ENCODE results near the gene CCBE1.
"Not testable (repeated sequence)": the region's sequence is repeated elsewhere in the genome, so short reads cannot be mapped to it uniquely, and the experiment has no call there.

CCBE1 gene

GRCh38 chr18:59697236-59697932, at the start of gene CCBE1:
Gene CCBE1, minus strand, starts transcription at chr18:59697423.
- no peak for FAIRE-seq

DNA sequence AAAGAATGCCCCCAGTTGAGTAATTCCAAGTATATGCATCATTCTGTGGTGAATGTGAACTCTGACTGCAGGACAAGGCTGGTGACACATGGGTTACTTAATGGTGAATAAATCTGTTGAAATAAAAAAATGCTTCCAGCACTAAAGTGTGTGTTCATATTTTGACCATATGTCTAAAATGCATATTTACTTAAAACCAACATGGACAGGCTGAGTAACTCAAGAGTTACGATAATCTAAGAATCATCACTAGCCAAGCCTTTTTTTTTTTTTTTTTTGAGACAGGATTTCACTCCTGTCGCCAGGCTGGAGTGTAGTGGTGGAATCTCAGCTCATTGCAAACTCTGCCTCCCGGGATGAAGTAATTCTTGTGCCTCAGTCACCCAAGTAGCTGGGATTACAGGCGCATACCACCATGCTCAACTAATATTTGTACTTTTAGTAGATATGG, 47.1 kb upstream of the CCBE1 start:
- no peak for FAIRE-seq

DNA sequence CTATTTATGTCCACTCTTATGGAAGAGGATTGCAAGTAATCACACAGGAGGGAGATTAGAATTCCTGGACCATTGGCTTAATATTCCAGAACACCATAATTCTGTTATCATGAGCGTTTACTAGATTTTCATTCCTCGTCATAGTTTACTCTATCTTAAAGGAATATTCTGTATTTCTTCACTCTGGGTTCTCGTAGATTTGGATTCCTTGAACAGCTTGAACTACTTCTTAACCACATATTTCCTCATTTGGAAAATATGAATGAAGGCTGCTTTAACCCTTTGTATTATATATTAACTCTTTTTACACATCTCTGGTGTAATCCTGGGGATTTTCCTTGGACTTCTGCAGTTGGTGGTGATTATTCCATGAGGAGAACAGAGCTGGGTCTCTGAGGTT, 46.3 kb upstream of the CCBE1 start:
- no peak for FAIRE-seq

GRCh38 chr18:59742325-59743111, 45.3 kb upstream of the CCBE1 start:
- FAIRE-seq = no peak

DNA sequence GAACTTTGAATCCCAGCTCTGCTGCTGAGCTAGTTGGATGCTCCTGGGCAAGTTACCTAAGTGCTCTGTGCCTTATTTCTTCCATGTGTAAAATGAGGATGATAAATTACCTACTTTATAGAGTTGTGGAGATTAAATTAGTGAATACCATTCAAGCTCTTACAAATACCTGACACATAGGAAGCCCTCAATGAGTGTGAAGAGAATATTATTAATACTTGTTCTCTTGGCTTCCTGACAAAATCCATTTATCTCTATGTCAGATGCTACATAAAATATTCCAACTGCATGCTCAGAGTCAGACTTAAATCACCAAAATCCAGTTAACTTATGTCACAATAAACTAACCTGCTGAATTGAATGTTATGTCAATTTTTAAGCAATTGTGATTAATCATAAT, 42.9 kb upstream of the CCBE1 start:
- no peak for FAIRE-seq

GRCh38 chr18:59737776-59738300, 40.6 kb upstream of the CCBE1 start:
- no peak for FAIRE-seq

DNA sequence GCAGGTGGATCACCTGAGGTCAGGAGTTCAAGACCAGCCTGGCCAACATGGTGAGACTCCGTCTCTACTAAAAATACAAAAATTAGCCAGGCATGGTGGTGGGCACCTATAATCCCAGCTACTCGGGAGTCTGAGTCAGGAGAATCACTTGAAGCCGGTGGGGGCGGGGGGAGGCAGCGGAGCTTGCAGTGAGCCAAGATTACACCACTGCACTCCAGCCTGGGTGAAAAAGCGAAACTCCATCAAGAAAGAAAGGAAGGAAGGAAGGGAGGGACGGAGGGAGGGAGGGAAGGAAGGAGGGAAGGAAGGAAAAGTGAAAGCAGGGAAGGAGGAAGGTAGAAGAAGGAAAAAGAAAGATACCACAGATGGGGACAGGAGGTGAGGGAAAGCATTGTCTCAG, 40.1 kb upstream of the CCBE1 start:
- FAIRE-seq = not testable (repeated sequence)

DNA sequence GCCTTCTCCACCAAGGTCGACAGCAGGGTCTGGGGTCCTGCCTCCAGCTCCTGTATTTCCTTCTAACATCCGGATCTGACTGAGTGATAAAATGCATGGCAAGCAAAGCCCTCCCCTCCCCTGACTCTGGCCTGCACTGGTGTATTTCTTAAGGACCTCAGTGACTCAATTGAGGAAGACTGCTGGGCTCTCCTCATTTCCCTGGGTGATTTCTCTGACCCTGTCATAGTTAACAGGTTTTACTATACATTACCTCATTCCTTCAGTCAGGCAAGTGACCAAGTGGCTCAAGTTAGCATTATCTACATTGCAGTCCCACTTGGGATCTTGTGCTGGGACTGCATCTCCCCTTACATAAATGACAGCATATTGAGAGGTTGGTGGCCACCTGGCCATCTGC, 38.8 kb upstream of the CCBE1 start:
- FAIRE-seq = no peak

- no peak for FAIRE-seq
These were observed 38.1 kb upstream of the CCBE1 start for GRCh38 chr18:59735269-59735860.

DNA sequence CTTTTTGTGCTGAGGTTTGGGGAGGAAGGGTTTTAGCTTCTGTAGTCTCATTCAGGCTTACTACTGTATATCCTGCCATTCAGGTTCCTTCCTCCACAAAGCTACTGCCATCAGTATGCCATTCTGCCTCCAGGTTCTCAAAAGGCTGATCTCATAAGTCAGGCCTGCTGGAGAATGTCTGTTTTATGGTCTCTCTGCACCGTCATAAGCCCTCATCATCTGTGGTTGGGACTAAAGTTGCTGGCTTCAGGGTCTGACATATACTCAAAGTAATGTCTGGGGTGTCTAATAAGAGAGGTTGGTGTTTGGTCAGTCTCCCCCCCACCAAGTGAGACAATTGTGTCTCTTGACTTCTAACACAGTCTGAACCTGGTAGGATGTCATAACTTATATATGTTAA, 36.2 kb upstream of the CCBE1 start:
- FAIRE-seq = no peak

GRCh38 chr18:59730896-59731295, 33.7 kb upstream of the CCBE1 start:
- no peak for FAIRE-seq

- no peak for FAIRE-seq
These were observed 32.6 kb upstream of the CCBE1 start for GRCh38 chr18:59729781-59730180.

- FAIRE-seq = no peak
These were observed 31.6 kb upstream of the CCBE1 start for GRCh38 chr18:59728816-59729215.

DNA sequence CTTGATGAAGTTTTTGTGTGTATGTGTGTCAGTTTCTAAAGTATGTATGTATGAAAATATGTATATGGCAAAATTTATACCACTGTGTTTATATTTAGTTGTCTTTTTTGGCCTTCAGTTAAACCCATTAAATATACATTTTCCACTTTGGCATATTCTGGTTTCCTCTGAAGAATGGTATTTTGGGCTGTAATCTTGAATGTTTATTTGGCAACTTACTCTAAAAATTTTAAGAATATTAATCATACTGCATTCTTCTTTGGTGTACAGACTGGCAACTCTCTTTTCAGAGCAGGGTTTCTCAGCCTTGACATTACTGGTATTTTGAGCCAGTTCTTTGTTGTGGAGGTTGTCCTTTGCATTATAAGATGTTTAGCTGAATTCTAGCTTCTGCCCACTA, 27.9 kb upstream of the CCBE1 start:
- no peak for FAIRE-seq

DNA sequence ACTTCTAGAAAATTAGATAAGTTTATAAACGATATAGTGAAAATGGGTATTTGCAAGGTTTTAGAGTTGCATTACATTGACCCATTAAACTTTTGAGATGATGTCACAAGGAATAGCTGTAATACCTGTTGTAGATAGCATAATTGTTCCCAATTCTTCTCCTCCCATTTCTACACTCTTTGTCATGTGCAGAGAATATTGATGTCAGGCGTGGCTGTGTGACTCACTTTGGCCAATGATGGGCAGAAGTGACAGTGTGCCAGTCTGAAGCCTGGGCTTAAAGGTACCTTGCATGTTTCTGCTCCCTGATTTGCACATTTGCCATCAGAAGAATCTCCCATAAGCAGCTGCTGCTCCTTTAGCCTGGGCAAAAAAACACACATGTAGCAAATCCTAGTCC, 26.9 kb upstream of the CCBE1 start:
- no peak for FAIRE-seq

DNA sequence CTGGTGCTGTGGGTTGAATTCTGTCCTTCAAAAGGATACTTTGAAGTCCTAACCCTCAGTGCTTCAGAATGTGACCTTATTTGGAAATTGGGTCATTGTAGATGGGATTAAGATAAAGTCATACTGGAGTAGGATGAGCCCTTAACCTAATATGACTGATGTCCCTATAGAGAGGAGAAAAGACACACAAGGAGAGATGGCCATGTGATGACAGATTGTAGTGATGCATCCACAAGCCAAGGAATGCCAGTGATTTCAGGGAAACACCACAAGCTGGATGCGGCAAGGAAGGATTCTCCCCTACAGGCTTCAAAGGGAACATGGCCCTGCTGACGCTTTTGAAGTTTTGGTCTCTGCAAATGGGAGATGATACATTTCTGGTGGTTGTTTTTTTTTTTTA, 24.7 kb upstream of the CCBE1 start:
- no peak for FAIRE-seq

GRCh38 chr18:59721211-59721610, 24.0 kb upstream of the CCBE1 start:
- FAIRE-seq = no peak

- no peak for FAIRE-seq
These were observed 22.4 kb upstream of the CCBE1 start for GRCh38 chr18:59719544-59720181.

- FAIRE-seq = no peak
These were observed 21.4 kb upstream of the CCBE1 start for GRCh38 chr18:59718464-59719157.

- no peak for FAIRE-seq
These were observed 20.9 kb upstream of the CCBE1 start for GRCh38 chr18:59718108-59718463.

DNA sequence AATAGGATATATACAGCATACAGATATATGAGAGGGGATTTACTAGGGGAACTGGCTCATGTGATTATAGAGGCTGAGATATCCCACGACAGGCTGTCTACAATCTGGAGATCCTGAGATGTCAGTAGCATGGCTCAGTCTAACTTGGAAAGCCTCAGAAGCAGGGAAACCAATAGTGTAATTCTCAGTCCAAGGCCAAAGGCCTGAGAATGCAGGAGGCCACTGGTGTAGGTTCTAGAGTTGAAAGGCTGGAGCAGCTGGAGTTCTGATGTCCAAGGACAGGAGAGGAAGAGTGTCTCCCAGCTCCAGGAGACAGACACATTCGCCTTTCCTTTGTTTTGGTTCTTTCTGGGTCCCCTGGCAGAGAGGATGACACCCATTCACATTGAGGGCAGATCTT, 20.1 kb upstream of the CCBE1 start:
- FAIRE-seq = no peak

- no peak for FAIRE-seq
These were observed 18.7 kb upstream of the CCBE1 start for GRCh38 chr18:59715966-59716369.

DNA sequence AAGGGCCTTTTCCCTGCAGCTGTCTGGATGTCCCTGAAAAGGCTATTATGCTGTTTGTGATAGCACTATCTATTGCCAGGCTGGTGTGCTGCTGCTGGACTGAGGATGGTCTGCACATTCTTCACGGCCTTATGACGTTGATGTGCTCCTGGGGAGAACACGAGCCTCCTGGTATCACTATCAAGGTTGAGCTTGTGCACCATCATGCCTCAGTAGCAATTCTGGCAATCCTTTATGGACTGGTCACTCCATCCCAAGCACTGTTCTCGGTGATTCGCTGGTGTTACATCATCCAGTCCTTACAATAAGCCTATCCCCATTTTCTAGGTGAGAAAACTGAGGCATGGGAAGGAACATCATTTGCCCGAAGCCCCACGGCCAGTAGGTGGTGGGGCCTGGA, 18.2 kb upstream of the CCBE1 start:
- no peak for FAIRE-seq
